Activated naive CD8-positive, alpha-beta T cell treated with anti-CD3 and anti-CD28 coated beads for 36 hours (primary cell): ENCODE results near the gene TRMO. TPM values are rescaled to one million over a fixed set of nuclear protein-coding genes. Genes with fewer than 3 reads are reported as not detected.
A peak's percentile ranks its signal among the peaks of the same experiment; 100 is the strongest.

Experiments
- DNase-seq: peaks from one replicate; pipeline ENCODE4 v3.0.0; 2021
- H3K27ac Mint-ChIP-seq: one replicate; pipeline ENCODE4 v1.8.0; 2022; ENCODE audit warnings: mild to moderate bottlenecking, moderate library complexity, mixed read lengths
- H3K27me3 Mint-ChIP-seq: one replicate; pipeline ENCODE4 v1.8.0; 2022; ENCODE audit warnings: mild to moderate bottlenecking, mixed read lengths
- H3K36me3 Mint-ChIP-seq: one replicate; pipeline ENCODE4 v1.8.0; 2021; ENCODE audit warnings: mild to moderate bottlenecking, mixed read lengths
- H3K4me1 Mint-ChIP-seq: one replicate; pipeline ENCODE4 v1.8.0; 2021; ENCODE audit warnings: mixed read lengths
- H3K4me3 Mint-ChIP-seq: one replicate; pipeline ENCODE4 v1.8.0; 2022; ENCODE audit warnings: mild to moderate bottlenecking, moderate library complexity, mixed read lengths
- H3K9me3 Mint-ChIP-seq: one replicate; pipeline ENCODE4 v1.8.0; 2022; ENCODE audit warnings: mixed read lengths
- total RNA-seq, 2 experiments: library from RNA; stranded (reverse); gene quantifications; one replicate each; pipeline ENCODE4 v1.2.3, GENCODE V29; 2021

The TRMO gene
- total RNA-seq, 2 experiments from 2014 or later, result 17.7 to 18.1 TPM

GRCh38 chr9:97925497-97926334 is 3.4 kb upstream of the TRMO start:
- Mint-ChIP-seq H3K9me3 (no peaks in the 10 kb centered on the region), H3K27ac (no peak overlapping the region)

DNA sequence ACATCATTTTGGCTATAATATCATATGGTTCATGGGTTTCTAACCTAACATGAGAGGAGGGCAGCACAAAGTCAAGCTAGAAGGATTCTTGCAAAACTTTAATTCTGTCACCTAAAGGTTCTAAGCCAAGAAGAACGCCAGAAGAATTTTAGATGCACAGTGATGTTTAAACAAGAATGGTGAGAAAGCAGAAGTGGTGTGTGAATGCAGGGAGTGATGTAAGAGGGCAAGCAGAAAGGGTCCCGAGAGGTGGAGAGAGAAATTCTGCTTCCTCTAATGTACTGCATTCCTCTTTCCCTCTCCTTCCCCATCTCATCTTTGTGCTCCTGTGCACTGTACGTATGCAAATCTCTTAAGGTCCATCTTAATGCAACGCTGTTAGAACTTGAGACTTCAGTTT is 2.1 kb upstream of the TRMO start:
- no peak for DNase-seq
- no peak overlapping the region for H3K27ac Mint-ChIP-seq
- H3K4me3 Mint-ChIP-seq, result no peak overlapping the region
- peaks cover 8% of the 10 kb centered on the region for H3K27me3 Mint-ChIP-seq
- H3K4me1 Mint-ChIP-seq, result peaks cover 42% of the 10 kb centered on the region
- H3K9me3 Mint-ChIP-seq, result no peaks in the 10 kb centered on the region
- peaks cover 10% of the 10 kb centered on the region for H3K36me3 Mint-ChIP-seq

More at GRCh38 chr9:97925497-97926334, 3.4 kb upstream of the TRMO start:
- Mint-ChIP-seq H3K27me3 (peaks cover 8% of the 10 kb centered on the region), H3K4me3 (no peak overlapping the region), H3K36me3 (peaks cover 10% of the 10 kb centered on the region), H3K4me1 (peaks cover 38% of the 10 kb centered on the region)
- DNase-seq, result no peak

- Mint-ChIP-seq H3K4me1 (peaks cover 44% of the 10 kb centered on the region), H3K36me3 (peaks cover 12% of the 10 kb centered on the region), H3K4me3 (peak overlapping the region; percentile 91), H3K27ac (peak overlapping the region; percentile 97), H3K27me3 (peaks cover 8% of the 10 kb centered on the region), H3K9me3 (no peaks in the 10 kb centered on the region)
- peak; percentile 59 for DNase-seq
Measured at GRCh38 chr9:97923529-97924108, 1.3 kb upstream of the TRMO start.

DNA sequence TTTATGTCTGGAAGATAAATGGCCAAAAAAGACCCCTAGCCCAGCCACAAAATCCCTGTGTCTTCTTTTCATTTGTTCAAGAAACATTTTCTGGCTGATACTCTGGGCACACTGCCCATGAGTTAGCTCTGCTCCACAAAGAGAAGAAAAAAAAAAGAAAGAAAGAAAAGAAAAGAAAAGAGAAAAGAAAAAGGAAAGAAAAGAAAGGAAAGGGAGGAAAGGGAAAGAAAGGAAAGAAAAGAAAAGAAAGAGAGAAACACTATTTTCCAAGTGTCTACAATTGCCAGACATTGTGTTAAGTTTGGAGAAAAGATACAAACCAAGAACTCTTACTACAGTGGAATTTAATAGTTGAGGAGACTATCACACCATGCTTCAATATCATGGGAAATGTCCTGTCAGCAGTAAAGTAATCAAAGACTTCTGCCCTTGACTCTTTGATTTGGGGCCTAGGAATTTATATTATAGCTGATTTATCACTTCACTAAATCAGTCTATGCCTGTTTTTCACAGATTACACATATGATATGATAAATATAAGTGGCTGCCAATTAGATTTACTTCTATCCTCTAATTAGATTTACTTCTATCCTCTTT is 3.0 kb downstream of the TRMO start:
- H3K27me3 Mint-ChIP-seq, result peaks cover 8% of the 10 kb centered on the region
- peak overlapping the region; percentile 78 for H3K4me3 Mint-ChIP-seq
- peak overlapping the region; percentile 95 for H3K27ac Mint-ChIP-seq
- peaks cover 29% of the 10 kb centered on the region for H3K36me3 Mint-ChIP-seq
- no peak for DNase-seq
- peaks cover 57% of the 10 kb centered on the region for H3K4me1 Mint-ChIP-seq
- H3K9me3 Mint-ChIP-seq, result no peaks in the 10 kb centered on the region

GRCh38 chr9:97918611-97919010 is 3.7 kb downstream of the TRMO start:
- peak overlapping the region; percentile 78 for H3K4me3 Mint-ChIP-seq
- H3K27me3 Mint-ChIP-seq, result peaks cover 8% of the 10 kb centered on the region
- H3K27ac Mint-ChIP-seq, result peak overlapping the region; percentile 95
- no peak for DNase-seq
- H3K9me3 Mint-ChIP-seq, result no peaks in the 10 kb centered on the region
- peaks cover 51% of the 10 kb centered on the region for H3K4me1 Mint-ChIP-seq
- H3K36me3 Mint-ChIP-seq, result peaks cover 29% of the 10 kb centered on the region

- no peak for DNase-seq
- Mint-ChIP-seq H3K27ac (no peak overlapping the region), H3K36me3 (peaks cover 28% of the 10 kb centered on the region), H3K4me1 (peaks cover 27% of the 10 kb centered on the region), H3K9me3 (no peaks in the 10 kb centered on the region), H3K27me3 (no peaks in the 10 kb centered on the region), H3K4me3 (no peak overlapping the region)
Measured at GRCh38 chr9:97911970-97912369, 10.3 kb downstream of the TRMO start.

GRCh38 chr9:97911528-97911927 is 10.8 kb downstream of the TRMO start:
- Mint-ChIP-seq H3K4me1 (peaks cover 28% of the 10 kb centered on the region), H3K36me3 (peaks cover 27% of the 10 kb centered on the region), H3K4me3 (no peak overlapping the region), H3K27ac (no peak overlapping the region), H3K9me3 (no peaks in the 10 kb centered on the region), H3K27me3 (no peaks in the 10 kb centered on the region)
- no peak for DNase-seq

DNA sequence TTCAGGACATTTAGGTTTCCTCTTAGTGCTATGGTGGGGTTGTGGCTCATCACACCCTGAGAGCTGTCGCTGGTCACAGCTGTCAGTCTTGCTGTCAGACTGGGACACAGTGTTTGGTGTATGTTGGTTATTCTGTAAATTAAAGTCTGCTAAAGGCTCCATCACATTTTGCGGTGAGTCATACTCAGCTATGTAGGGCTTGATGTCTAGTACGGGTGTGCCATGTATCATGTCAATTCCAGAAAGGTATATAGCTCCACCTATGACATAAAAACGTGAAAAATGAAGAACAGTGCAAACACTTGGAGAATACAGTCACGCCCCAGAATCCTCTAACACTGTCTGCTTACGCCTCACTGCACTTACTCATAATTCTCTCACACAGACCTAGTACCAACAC is 11.9 kb downstream of the TRMO start:
- H3K36me3 Mint-ChIP-seq, result peaks cover 31% of the 10 kb centered on the region
- H3K9me3 Mint-ChIP-seq, result no peaks in the 10 kb centered on the region
- H3K27me3 Mint-ChIP-seq, result no peaks in the 10 kb centered on the region
- no peak overlapping the region for H3K4me3 Mint-ChIP-seq
- peak overlapping the region; percentile 31 for H3K27ac Mint-ChIP-seq
- DNase-seq, result no peak
- H3K4me1 Mint-ChIP-seq, result peaks cover 33% of the 10 kb centered on the region

- no peak for DNase-seq
- Mint-ChIP-seq H3K4me3 (no peak overlapping the region), H3K27ac (no peak overlapping the region), H3K36me3 (peaks cover 29% of the 10 kb centered on the region), H3K9me3 (no peaks in the 10 kb centered on the region), H3K4me1 (peaks cover 39% of the 10 kb centered on the region), H3K27me3 (no peaks in the 10 kb centered on the region)
Measured at GRCh38 chr9:97908705-97909104, 13.6 kb downstream of the TRMO start.

DNA sequence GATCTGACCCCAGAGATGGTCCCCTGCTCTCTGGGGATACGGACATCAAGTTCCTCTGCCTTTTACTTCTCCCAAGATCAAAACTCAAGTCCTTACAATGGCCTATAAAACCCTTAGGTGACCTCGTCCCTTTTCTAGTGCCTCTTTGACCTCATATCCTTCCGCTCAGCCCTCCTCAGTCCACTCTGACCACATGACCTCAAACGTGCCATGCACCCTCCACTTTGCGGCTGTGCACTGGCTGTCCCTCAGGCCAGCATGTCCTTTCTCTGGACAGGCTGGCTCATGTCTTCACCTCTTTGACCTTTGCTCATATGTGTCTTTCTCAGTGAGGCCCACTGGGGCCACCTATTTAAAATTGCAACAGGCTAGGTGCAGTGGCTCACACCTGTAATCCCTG is 14.7 kb downstream of the TRMO start:
- H3K27ac Mint-ChIP-seq, result peak overlapping the region; percentile 8
- H3K9me3 Mint-ChIP-seq, result no peaks in the 10 kb centered on the region
- no peak for DNase-seq
- H3K36me3 Mint-ChIP-seq, result peaks cover 28% of the 10 kb centered on the region
- no peaks in the 10 kb centered on the region for H3K27me3 Mint-ChIP-seq
- H3K4me1 Mint-ChIP-seq, result peaks cover 46% of the 10 kb centered on the region
- H3K4me3 Mint-ChIP-seq, result no peak overlapping the region

DNA sequence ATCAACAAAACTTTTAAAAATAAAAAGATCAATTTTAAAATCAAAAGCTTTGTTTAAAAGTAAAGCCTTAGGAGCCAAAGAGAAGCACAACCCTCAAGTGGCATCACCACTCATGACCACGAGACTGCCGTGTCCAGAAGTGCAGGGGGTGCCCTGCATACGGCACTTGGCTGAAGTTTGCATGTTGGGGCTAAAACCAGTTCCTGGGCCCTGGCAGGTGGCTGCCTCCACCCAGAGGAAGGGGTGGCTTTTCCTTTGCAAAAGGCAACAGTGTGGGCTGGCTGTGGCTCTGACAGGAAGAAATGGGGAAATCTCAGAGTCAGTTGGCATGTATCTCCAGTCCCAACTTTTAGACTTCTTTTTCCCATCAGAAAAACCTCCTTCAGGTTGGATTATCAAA is 15.3 kb downstream of the TRMO start:
- Mint-ChIP-seq H3K27me3 (no peaks in the 10 kb centered on the region), H3K36me3 (peaks cover 28% of the 10 kb centered on the region), H3K4me1 (peaks cover 49% of the 10 kb centered on the region), H3K4me3 (no peak overlapping the region), H3K27ac (peak overlapping the region; percentile 38), H3K9me3 (no peaks in the 10 kb centered on the region)
- DNase-seq, result no peak

DNA sequence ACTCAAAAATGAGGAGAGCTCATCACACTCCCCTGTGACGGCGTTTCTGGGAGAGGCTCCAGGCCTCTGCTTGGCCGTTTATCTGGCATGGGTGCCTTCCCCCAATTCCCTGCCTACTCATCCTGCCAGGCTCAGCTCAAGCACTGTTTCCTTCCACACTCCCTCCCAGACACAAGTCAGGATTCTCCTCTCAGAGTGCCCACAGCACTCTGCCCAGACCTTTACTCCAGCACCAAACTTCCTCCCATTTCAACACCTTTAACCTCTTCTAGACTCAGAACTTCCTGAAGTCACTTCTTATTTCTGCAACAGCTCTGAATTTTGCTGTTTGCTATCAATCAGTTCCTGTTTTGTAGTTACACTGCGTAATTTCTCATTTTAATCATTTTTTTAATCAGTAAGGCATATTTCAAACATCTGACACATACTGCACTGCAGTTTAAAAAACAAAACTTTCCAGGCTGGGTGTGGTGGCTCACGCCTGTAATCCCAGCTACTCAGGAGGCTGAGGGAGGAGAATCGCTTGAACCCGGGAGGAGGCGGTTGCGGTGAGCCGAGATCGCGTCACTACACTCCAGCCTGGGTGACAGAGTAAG is 16.0 kb downstream of the TRMO start:
- peak overlapping the region; percentile 69 for H3K4me3 Mint-ChIP-seq

GRCh38 chr9:97905228-97905627 is 17.1 kb downstream of the TRMO start:
- peaks cover 64% of the 10 kb centered on the region for H3K4me1 Mint-ChIP-seq
- no peaks in the 10 kb centered on the region for H3K27me3 Mint-ChIP-seq
- peak; percentile 46 for DNase-seq
- no peaks in the 10 kb centered on the region for H3K9me3 Mint-ChIP-seq
- peaks cover 31% of the 10 kb centered on the region for H3K36me3 Mint-ChIP-seq
- H3K27ac Mint-ChIP-seq, result peak overlapping the region; percentile 66
- peak overlapping the region; percentile 74 for H3K4me3 Mint-ChIP-seq

More for the DNA sequence above, 16.0 kb downstream of the TRMO start:
- no peaks in the 10 kb centered on the region for H3K27me3 Mint-ChIP-seq
- no peaks in the 10 kb centered on the region for H3K9me3 Mint-ChIP-seq
- H3K36me3 Mint-ChIP-seq, result peaks cover 33% of the 10 kb centered on the region
- H3K27ac Mint-ChIP-seq, result peak overlapping the region; percentile 87
- DNase-seq, result no peak
- peaks cover 56% of the 10 kb centered on the region for H3K4me1 Mint-ChIP-seq

GRCh38 chr9:97904725-97905124 is 17.6 kb downstream of the TRMO start:
- DNase-seq, result peak; percentile 50
- no peaks in the 10 kb centered on the region for H3K27me3 Mint-ChIP-seq
- peaks cover 29% of the 10 kb centered on the region for H3K36me3 Mint-ChIP-seq
- H3K4me3 Mint-ChIP-seq, result peak overlapping the region; percentile 74
- peaks cover 65% of the 10 kb centered on the region for H3K4me1 Mint-ChIP-seq
- H3K27ac Mint-ChIP-seq, result peak overlapping the region; percentile 66
- no peaks in the 10 kb centered on the region for H3K9me3 Mint-ChIP-seq

DNA sequence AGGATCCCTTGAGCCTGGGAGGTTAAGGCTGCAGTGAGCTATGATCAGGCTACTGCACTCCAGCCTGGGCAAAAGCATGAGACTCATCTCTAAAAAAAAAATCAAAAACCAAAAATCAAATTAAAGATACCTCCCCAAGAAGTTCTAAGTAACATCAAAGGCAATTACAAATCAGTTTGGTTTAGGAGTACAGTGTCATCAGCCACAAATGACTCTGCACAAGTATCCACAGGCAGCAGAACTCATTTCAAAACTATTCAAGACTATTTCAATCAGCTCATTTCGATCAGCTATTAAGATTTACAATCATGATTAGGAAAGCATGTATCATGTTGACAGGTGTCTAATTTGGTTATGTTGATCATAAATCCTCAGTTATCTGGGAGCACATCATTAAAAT is 19.1 kb downstream of the TRMO start:
- peaks cover 59% of the 10 kb centered on the region for H3K4me1 Mint-ChIP-seq
- H3K27me3 Mint-ChIP-seq, result no peaks in the 10 kb centered on the region
- DNase-seq, result no peak
- H3K36me3 Mint-ChIP-seq, result peaks cover 26% of the 10 kb centered on the region
- no peaks in the 10 kb centered on the region for H3K9me3 Mint-ChIP-seq
- no peak overlapping the region for H3K4me3 Mint-ChIP-seq
- peak overlapping the region; percentile 42 for H3K27ac Mint-ChIP-seq
